HFFc6 (cell line): ENCODE results near the gene SH2D3C. TPM values are rescaled to one million over a fixed set of nuclear protein-coding genes. Genes with fewer than 3 reads are reported as not detected.
"Not testable (repeated sequence)": the region's sequence is repeated elsewhere in the genome, so short reads cannot be mapped to it uniquely, and the experiment has no call there.

Experiments
- DNase-seq: peaks from one replicate; pipeline ENCODE4 v3.0.0-alpha.2; 2018
- H3K27ac Mint-ChIP-seq: 2 replicates; pipeline ENCODE4 v1.8.0; 2020; ENCODE audit warnings: mild to moderate bottlenecking, mixed read lengths
- H3K27me3 Mint-ChIP-seq: 2 replicates; pipeline ENCODE4 v1.8.0; 2021; ENCODE audit warnings: mild to moderate bottlenecking, moderate library complexity, mixed read lengths; ENCODE audit not compliant: insufficient read depth
- H3K36me3 Mint-ChIP-seq: 2 replicates; pipeline ENCODE4 v1.8.0; 2021; ENCODE audit warnings: low read depth, mixed read lengths
- H3K4me1 Mint-ChIP-seq: 2 replicates; pipeline ENCODE4 v1.8.0; 2020; ENCODE audit warnings: low read depth, mixed read lengths
- H3K4me3 Mint-ChIP-seq: 2 replicates; pipeline ENCODE4 v1.8.0; 2020; ENCODE audit warnings: mild to moderate bottlenecking, moderate library complexity, mixed read lengths
- H3K9me3 Mint-ChIP-seq: 2 replicates; pipeline ENCODE4 v1.8.0; 2020; ENCODE audit warnings: mild to moderate bottlenecking, mixed read lengths
- total RNA-seq, 6 experiments: library from RNA; stranded (reverse); fragmentation: NEBNext Ultra II Directional; extraction: Animal tissue kit (Norgen Biotek cat#: 25700); gene quantifications; 2 replicates in 1 of 6; 3 replicates in 5 of 6; pipeline ENCODE4 v1.2.3, GENCODE V29; 2021
- TF ChIP-seq, protein P1 (sequence below): fragments of 200-600 bp; sonication (generic); IDR thresholded peaks from 2 replicates; pipeline ENCODE4 v1.5.0; 2021; ENCODE audit warnings: antibody characterized with exemption, mild to moderate bottlenecking

Gene SH2D3C
- total RNA-seq, 6 experiments from 2014 or later, result not detected

DNA sequence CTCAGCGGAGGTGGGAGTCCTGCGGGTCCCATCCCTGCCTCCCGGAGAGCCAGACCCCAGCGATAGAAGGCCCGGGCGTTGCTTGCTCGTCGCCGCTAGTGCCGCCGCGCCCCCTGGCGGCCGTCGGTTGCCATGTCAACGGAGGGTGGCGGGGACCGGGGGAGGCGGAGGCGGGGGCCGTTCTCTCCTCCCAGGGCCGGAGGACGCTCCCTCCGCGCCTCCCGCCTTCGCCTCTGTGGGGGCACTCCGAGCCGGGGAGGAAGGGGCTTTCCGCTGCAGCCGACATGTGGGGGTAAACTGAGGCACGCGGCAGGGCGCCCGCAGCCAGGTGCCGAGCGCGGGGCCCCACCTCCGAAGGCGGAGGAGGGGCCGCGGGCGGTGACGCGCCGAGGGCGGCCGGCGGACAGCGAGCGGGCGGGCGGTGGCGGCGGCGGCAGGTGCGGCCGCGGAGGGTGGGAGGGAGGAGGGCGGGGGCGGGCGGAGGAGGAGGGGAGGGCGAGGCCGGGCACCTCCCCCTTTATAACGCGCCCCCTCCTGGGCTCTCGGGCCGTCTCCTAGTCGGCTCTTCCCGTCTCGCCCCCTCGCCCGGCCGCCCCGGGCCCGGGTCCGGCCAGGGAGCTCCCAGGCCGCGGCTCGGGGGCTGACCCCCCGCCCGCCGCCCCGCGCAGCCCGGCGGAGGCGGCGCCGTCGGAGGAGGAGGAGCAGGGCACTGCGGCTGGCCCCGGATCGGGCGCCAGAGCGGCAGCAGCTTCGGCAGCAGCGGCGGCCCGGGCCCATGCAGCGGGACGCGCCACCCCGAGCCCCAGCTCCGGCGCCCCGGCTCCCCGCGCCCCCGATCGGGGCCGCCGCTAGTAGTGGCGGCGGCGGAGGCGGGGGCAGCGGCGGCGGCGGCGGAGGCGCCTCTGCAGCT, 6.8 kb upstream of the SH2D3C start:
- Mint-ChIP-seq H3K9me3 (no peaks in the 10 kb centered on the region), H3K27ac (no peak overlapping the region; the same call in 1 of the 2 replicates), H3K36me3 (peaks cover 25% of the 10 kb centered on the region), H3K4me3 (peak overlapping the region; percentile 75), H3K4me1 (peaks cover 9% of the 10 kb centered on the region), H3K27me3 (peaks cover 4% of the 10 kb centered on the region)
- TF ChIP-seq, protein P1, sequence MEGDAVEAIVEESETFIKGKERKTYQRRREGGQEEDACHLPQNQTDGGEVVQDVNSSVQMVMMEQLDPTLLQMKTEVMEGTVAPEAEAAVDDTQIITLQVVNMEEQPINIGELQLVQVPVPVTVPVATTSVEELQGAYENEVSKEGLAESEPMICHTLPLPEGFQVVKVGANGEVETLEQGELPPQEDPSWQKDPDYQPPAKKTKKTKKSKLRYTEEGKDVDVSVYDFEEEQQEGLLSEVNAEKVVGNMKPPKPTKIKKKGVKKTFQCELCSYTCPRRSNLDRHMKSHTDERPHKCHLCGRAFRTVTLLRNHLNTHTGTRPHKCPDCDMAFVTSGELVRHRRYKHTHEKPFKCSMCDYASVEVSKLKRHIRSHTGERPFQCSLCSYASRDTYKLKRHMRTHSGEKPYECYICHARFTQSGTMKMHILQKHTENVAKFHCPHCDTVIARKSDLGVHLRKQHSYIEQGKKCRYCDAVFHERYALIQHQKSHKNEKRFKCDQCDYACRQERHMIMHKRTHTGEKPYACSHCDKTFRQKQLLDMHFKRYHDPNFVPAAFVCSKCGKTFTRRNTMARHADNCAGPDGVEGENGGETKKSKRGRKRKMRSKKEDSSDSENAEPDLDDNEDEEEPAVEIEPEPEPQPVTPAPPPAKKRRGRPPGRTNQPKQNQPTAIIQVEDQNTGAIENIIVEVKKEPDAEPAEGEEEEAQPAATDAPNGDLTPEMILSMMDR, result peak; percentile 98
- peak; percentile 56 for DNase-seq

DNA sequence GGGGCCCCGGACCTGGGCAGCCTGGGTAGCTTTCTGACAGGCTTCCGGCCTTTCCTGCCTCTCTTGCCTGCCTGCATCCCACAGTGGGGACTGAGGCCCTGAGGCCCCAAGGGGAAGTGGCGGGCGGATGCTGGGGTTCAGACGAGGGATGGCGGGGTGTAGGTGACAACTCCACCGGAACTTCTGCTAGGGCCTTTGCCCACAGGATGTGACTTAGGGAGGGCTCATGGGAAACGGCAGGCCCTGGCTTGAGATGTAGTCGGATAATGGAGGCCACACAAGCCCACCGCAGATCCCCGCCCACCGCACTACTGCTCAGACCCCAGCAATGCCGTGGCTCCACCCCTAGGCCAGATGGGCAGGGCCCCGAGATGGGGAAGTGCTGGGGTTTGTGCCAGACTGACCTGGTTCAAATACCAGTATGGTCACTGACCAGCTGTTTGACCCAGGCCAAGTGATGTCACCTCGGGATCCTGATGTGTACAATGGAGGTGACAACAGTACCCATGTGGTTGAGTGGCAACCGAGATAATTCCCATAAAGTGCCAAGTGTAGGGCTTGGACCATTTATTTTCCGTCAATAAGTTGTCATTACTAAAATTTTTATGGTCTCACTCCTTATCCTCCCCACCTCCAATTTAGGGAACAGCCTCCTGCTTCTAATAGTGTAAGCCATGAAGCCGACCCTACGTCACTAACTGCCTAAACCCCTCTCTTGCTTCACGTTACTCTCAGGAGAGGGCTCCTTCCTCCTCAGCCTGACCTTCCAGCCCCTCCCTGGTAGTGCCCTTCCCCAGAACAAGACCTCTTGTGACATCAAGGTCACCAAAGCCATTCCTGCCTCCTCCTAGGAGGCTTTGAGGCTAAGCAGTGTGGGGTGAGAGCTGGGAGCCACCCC, 4.9 kb upstream of the SH2D3C start:
- no peak overlapping the region for H3K4me3 Mint-ChIP-seq
- H3K9me3 Mint-ChIP-seq, result no peaks in the 10 kb centered on the region
- H3K36me3 Mint-ChIP-seq, result peaks cover 15% of the 10 kb centered on the region
- no peak for DNase-seq
- H3K27me3 Mint-ChIP-seq, result peaks cover 5% of the 10 kb centered on the region
- H3K27ac Mint-ChIP-seq, result no peak overlapping the region
- TF ChIP-seq, protein P1, result no peak
- H3K4me1 Mint-ChIP-seq, result peaks cover 9% of the 10 kb centered on the region

DNA sequence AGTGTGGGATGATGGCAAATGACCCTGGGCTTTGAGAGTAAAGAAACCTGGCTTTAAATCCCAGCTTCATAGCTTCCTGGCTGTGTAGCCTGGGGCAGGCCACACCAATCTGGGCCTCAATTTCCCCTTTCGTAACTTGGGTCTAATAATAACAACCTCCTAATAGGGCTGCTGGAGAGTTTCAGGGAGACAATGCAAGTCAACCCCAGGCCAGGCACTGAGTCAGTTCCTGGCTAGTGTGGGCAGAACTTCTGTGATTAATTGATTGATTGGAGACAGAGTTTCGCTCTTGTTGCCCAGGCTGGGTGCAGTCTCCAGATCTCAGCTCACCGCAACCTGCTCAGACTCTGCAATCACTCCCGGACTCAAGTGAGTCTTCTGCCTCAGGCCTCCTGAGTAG, 3.3 kb upstream of the SH2D3C start:
- TF ChIP-seq, protein P1, result no peak
- no peaks in the 10 kb centered on the region for H3K4me1 Mint-ChIP-seq
- no peaks in the 10 kb centered on the region for H3K9me3 Mint-ChIP-seq
- H3K27ac Mint-ChIP-seq, result no peak overlapping the region
- no peak overlapping the region for H3K4me3 Mint-ChIP-seq
- peaks cover 4% of the 10 kb centered on the region for H3K36me3 Mint-ChIP-seq
- no peak for DNase-seq
- H3K27me3 Mint-ChIP-seq, result peaks cover 10% of the 10 kb centered on the region

DNA sequence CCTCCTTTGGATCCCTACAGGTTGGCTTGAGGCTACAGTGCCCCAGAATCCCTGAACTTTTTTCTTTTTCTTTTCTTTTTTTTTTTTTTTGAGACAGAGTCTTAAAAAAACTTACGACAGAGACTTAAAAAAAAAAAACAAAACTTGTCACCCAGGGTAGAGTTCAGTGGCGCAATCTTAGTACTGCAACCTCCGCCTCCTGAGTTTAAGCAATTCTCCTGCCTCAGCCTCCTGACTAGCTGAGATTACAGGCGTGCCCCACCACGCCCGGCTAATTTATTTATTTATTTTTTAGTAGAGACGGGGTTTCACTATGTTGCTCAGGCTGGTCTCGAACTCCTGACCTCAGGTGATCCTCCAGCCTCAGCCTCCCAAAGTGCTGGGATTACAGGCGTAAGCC, 2.4 kb upstream of the SH2D3C start:
- H3K4me3 Mint-ChIP-seq, H3K9me3 Mint-ChIP-seq, H3K36me3 Mint-ChIP-seq, H3K27ac Mint-ChIP-seq, H3K4me1 Mint-ChIP-seq, DNase-seq: not testable (repeated sequence)
- peaks cover 10% of the 10 kb centered on the region for H3K27me3 Mint-ChIP-seq

DNA sequence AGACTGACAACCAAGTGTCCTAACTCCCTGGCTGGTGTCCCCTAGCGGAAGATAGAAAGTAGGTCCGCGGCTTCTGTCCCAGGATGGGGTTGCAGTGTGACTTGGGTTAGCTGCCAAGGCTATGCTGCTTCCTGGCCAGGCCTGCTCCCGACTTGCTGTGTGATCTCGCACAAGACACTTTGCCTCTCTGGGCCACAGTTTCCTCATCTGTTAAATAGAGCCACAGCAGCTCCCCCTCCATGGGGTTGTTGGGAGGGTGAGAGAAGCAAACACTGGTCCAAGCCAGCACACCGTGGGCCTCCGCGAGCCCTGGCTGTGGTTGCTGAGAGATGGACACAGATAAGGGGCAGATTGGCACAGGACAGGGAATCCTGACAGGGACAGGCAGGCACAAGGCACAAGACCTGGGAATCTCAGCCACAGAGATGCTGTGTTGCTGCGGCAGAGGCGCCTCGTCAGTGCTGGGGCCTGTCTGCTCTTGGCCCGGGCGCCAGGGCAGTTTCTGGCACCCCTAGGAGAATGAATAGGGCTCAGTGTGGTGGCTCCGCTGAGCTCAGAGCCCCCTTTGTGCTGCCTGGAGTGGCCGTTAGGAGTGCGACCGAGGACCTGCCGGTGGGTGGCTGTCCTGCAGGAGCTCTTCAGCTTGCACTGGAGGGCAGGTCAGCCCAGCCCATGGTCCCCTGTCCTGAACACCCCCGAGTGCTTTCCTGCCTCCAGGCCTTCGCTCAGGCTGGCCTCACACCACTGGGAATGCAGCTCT, 1.8 kb upstream of the SH2D3C start:
- no peak overlapping the region for H3K4me3 Mint-ChIP-seq
- H3K4me1 Mint-ChIP-seq, result no peaks in the 10 kb centered on the region
- H3K27ac Mint-ChIP-seq, result no peak overlapping the region
- TF ChIP-seq, protein P1, result no peak
- peaks cover 10% of the 10 kb centered on the region for H3K27me3 Mint-ChIP-seq
- no peaks in the 10 kb centered on the region for H3K36me3 Mint-ChIP-seq
- H3K9me3 Mint-ChIP-seq, result no peaks in the 10 kb centered on the region
- no peak for DNase-seq
